ENCODE measurements around the gene DNAH17. TPM values are rescaled to one million over a fixed set of nuclear protein-coding genes. Genes with fewer than 3 reads are reported as not detected.

DNAH17 gene
- total and polyA plus RNA-seq, 2 of the 8 experiments (the other 6 are each of a cell fraction or from before 2014, with no cell fraction given), result 0.14 to 0.67 TPM

- TF ChIP-seq RAD21 (IDR thresholded peaks at IDR 0.05 in 1 of 2, conservative IDR thresholded peaks at IDR 0.05 in 1 of 2; ENCODE audit: low read depth in 2 of 2, low read length in 2 of 2) (no peak), TAF7 (optimal IDR thresholded peaks at IDR 0.05; ENCODE audit: borderline replicate concordance, low read depth, low read length) (no peak), GABPA (IDR thresholded peaks at IDR 0.05; ENCODE audit: borderline replicate concordance, insufficient read depth, low read length) (no peak), RXRA (IDR thresholded peaks at IDR 0.05; ENCODE audit: insufficient read depth, low read depth, low read length) (no peak)
Measured at GRCh38 chr17:78475211-78475610, 102.0 kb downstream of the DNAH17 start (continued).
